ENCODE data around the gene ZNF346. TPM values are rescaled to one million over a fixed set of nuclear protein-coding genes. Genes with fewer than 3 reads are reported as not detected.
"Not testable (repeated sequence)": the region's sequence is repeated elsewhere in the genome, so short reads cannot be mapped to it uniquely, and the experiment has no call there.

ZNF346 gene
- total RNA-seq, 3 donors from 2014 or later: 13.6 to 28.2 (median 19.2) TPM

GRCh38 chr5:176985516-176985915 is 37.0 kb upstream of the ZNF346 start:
- no peak overlapping the region for H3K27ac ChIP-seq
- no peak overlapping the region for H3K4me3 ChIP-seq
- H3K4me1 ChIP-seq: no peaks in the 10 kb centered on the region
- H3K27me3 ChIP-seq: no peaks in the 10 kb centered on the region
- intact Hi-C loops (cut with DNase I; ENCODE audit: low total_unique reads): no loop called here
- TF ChIP-seq POLR2A (IDR thresholded peaks at IDR 0.05): no peak
- no peak for TF ChIP-seq POLR2AphosphoS5 (IDR thresholded peaks at IDR 0.05)
- TF ChIP-seq, protein P1, sequence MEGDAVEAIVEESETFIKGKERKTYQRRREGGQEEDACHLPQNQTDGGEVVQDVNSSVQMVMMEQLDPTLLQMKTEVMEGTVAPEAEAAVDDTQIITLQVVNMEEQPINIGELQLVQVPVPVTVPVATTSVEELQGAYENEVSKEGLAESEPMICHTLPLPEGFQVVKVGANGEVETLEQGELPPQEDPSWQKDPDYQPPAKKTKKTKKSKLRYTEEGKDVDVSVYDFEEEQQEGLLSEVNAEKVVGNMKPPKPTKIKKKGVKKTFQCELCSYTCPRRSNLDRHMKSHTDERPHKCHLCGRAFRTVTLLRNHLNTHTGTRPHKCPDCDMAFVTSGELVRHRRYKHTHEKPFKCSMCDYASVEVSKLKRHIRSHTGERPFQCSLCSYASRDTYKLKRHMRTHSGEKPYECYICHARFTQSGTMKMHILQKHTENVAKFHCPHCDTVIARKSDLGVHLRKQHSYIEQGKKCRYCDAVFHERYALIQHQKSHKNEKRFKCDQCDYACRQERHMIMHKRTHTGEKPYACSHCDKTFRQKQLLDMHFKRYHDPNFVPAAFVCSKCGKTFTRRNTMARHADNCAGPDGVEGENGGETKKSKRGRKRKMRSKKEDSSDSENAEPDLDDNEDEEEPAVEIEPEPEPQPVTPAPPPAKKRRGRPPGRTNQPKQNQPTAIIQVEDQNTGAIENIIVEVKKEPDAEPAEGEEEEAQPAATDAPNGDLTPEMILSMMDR (IDR thresholded peaks at IDR 0.05): no peak
- no peak for DNase-seq (ENCODE audit: low spot score in 2 of 2)
- H3K36me3 ChIP-seq: no peaks in the 10 kb centered on the region
- no peaks in the 10 kb centered on the region for H3K9me3 ChIP-seq

GRCh38 chr5:176986280-176986679 is 36.2 kb upstream of the ZNF346 start:
- H3K9me3 ChIP-seq: no peaks in the 10 kb centered on the region
- H3K27ac ChIP-seq: no peak overlapping the region
- no peaks in the 10 kb centered on the region for H3K36me3 ChIP-seq
- no peak for DNase-seq (ENCODE audit: low spot score in 2 of 2)
- H3K27me3 ChIP-seq: no peaks in the 10 kb centered on the region
- TF ChIP-seq POLR2AphosphoS5 (IDR thresholded peaks at IDR 0.05) (no peak), POLR2A (IDR thresholded peaks at IDR 0.05) (no peak)
- TF ChIP-seq, protein P1 (IDR thresholded peaks at IDR 0.05): no peak
- no peaks in the 10 kb centered on the region for H3K4me1 ChIP-seq
- intact Hi-C loops (cut with DNase I; ENCODE audit: low total_unique reads): no loop called here
- no peak overlapping the region for H3K4me3 ChIP-seq

DNA sequence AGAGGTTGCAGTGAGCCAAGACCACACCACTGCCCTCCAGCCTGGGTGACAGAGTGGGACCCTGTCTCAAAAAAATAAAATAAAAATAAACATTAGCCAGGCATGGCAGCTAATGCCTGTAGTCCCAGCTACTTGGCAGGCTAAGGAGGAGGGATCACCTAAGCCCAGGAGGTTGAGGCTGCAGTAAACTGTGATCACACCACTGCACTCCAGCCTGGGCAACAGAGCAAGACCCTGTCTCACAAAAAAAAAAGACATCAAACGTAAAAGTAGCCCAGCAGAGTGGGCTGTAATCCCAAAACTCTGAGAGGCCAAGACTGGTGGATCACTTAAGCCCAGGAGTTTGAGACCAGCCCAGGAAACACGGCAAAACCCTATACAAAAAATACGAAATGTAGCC is 34.9 kb upstream of the ZNF346 start:
- TF ChIP-seq POLR2A (IDR thresholded peaks at IDR 0.05) (no peak), POLR2AphosphoS5 (IDR thresholded peaks at IDR 0.05) (no peak)
- TF ChIP-seq, protein P1 (IDR thresholded peaks at IDR 0.05): no peak
- Histone ChIP-seq H3K27me3 (no peaks in the 10 kb centered on the region), H3K4me3 (no peak overlapping the region), H3K4me1 (no peaks in the 10 kb centered on the region), H3K27ac (no peak overlapping the region), H3K9me3 (no peaks in the 10 kb centered on the region), H3K36me3 (no peaks in the 10 kb centered on the region)
- no peak for DNase-seq (ENCODE audit: low spot score in 2 of 2)
- intact Hi-C loops (cut with DNase I; ENCODE audit: low total_unique reads): no loop called here

GRCh38 chr5:176993081-176993480 is 29.4 kb upstream of the ZNF346 start:
- intact Hi-C loops (cut with DNase I; ENCODE audit: low total_unique reads); H3K4me1 ChIP-seq: not testable (repeated sequence)

GRCh38 chr5:176994460-176995121 is 27.9 kb upstream of the ZNF346 start:
- peaks cover 0 to 10% of the 10 kb centered on the region in 2 donors for H3K9me3 ChIP-seq
- no peaks in the 10 kb centered on the region for H3K36me3 ChIP-seq
- no peaks in the 10 kb centered on the region for H3K4me1 ChIP-seq
- intact Hi-C loops (cut with DNase I; ENCODE audit: low total_unique reads): no loop called here
- no peaks in the 10 kb centered on the region for H3K27me3 ChIP-seq
- no peak overlapping the region for H3K4me3 ChIP-seq
- H3K27ac ChIP-seq: no peak overlapping the region
- DNase-seq (ENCODE audit: low spot score in 2 of 2): no peak
- TF ChIP-seq, protein P1 (IDR thresholded peaks at IDR 0.05): no peak
- TF ChIP-seq POLR2A (IDR thresholded peaks at IDR 0.05) (no peak), POLR2AphosphoS5 (IDR thresholded peaks at IDR 0.05) (no peak)

More at GRCh38 chr5:176993081-176993480, 29.4 kb upstream of the ZNF346 start:
- not testable (repeated sequence) for H3K27ac ChIP-seq; H3K36me3 ChIP-seq; H3K27me3 ChIP-seq; H3K9me3 ChIP-seq; H3K4me3 ChIP-seq; DNase-seq (ENCODE audit: low spot score in 2 of 2)

Data from breast epithelium (tissue), 4 donors.